Tibial nerve (tissue), 3 donors: ENCODE data around the gene NHERF1.

Experiments
- POLR2A ChIP-seq, 2 donors: fragments of 450-650 bp; IDR thresholded peaks; one replicate each; pipeline ENCODE4 v1.6.1; 2017; ENCODE audit warnings: antibody characterized with exemption in 2 of 2, mild to moderate bottlenecking in 2 of 2, moderate library complexity in 2 of 2
- TF ChIP-seq, protein P1 (sequence below), 5 experiments: fragments of 200-600 bp in 3 of 5; fragments of 450-650 bp in 2 of 5; sonication (generic) in 3 of 5; IDR thresholded peaks; one replicate each; pipeline ENCODE4 v1.5.1; 2016 to 2019; ENCODE audit warnings: antibody characterized with exemption in 5 of 5, mild to moderate bottlenecking in 3 of 5, moderate library complexity in 2 of 5

GRCh38 chr17:74758848-74759168 lies 10.4 kb downstream of the NHERF1 start:
- TF ChIP-seq, protein P1, sequence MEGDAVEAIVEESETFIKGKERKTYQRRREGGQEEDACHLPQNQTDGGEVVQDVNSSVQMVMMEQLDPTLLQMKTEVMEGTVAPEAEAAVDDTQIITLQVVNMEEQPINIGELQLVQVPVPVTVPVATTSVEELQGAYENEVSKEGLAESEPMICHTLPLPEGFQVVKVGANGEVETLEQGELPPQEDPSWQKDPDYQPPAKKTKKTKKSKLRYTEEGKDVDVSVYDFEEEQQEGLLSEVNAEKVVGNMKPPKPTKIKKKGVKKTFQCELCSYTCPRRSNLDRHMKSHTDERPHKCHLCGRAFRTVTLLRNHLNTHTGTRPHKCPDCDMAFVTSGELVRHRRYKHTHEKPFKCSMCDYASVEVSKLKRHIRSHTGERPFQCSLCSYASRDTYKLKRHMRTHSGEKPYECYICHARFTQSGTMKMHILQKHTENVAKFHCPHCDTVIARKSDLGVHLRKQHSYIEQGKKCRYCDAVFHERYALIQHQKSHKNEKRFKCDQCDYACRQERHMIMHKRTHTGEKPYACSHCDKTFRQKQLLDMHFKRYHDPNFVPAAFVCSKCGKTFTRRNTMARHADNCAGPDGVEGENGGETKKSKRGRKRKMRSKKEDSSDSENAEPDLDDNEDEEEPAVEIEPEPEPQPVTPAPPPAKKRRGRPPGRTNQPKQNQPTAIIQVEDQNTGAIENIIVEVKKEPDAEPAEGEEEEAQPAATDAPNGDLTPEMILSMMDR (IDR thresholded peaks at IDR 0.05), result no peak
- TF ChIP-seq POLR2A (IDR thresholded peaks at IDR 0.05), result no peak
